HFF-Myc (cell line): ENCODE results near the gene KLHDC4.

Source experiments
- DNase-seq: peaks from one replicate; pipeline ENCODE4 v3.0.0-alpha.2; 2011; ENCODE audit warnings: low read depth; ENCODE audit errors: extremely low read depth
- H3K4me3 ChIP-seq: replicated peaks from 2 replicates; pipeline ENCODE4 v1.5.1; 2011; ENCODE audit warnings: low read depth, mild to moderate bottlenecking, control low read depth, low read length
- TF ChIP-seq, protein P1 (sequence below): IDR thresholded peaks from 2 replicates; pipeline ENCODE4 v1.5.1; 2012; ENCODE audit warnings: mild to moderate bottlenecking, low read depth, low read length, control low read depth; ENCODE audit errors: missing control alignments

KLHDC4 gene

DNA sequence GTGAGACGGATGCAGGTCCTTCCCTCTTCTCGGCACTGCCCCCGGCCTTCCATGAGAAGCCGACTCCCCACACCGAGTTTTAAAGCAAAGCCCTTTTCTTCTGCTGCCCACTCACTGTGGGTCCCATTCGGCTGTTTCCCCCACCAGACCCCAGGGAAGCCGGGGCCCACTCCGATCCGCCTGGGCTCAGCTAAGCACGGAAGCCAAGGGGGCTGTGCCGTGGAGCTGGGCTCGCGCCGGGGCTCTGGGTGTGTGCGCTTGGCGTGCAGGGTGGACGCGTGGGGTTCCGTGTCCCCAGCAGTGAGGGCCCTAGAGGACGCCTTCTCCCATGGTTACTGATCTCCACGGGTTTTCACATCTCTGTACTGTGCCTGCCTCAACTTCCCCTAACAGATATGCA lies 68.5 kb downstream of the KLHDC4 start:
- no peak overlapping the region for H3K4me3 ChIP-seq
- DNase-seq = no peak
- TF ChIP-seq, protein P1, sequence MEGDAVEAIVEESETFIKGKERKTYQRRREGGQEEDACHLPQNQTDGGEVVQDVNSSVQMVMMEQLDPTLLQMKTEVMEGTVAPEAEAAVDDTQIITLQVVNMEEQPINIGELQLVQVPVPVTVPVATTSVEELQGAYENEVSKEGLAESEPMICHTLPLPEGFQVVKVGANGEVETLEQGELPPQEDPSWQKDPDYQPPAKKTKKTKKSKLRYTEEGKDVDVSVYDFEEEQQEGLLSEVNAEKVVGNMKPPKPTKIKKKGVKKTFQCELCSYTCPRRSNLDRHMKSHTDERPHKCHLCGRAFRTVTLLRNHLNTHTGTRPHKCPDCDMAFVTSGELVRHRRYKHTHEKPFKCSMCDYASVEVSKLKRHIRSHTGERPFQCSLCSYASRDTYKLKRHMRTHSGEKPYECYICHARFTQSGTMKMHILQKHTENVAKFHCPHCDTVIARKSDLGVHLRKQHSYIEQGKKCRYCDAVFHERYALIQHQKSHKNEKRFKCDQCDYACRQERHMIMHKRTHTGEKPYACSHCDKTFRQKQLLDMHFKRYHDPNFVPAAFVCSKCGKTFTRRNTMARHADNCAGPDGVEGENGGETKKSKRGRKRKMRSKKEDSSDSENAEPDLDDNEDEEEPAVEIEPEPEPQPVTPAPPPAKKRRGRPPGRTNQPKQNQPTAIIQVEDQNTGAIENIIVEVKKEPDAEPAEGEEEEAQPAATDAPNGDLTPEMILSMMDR = no peak

DNA sequence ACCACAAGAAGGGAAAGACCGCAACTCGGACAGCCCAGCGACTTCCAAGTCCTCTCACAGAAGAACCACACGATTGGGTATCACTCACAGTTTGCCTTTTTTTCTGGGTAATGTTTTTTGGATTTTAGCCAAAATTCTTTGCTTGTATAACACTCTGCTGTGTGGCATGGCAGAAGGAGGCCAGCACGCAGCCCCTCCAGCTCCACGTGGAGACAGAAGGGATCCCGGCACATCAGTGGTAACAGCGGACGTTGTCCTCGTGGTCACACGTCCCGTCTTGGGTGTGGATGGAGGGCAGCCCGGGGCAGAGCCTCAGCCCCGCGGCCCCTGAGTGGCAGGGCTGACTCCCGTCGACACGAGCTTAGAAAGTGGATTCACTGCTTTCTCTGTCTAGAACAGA lies 69.1 kb downstream of the KLHDC4 start:
- DNase-seq = no peak
- TF ChIP-seq, protein P1 = no peak
- H3K4me3 ChIP-seq = no peak overlapping the region

DNA sequence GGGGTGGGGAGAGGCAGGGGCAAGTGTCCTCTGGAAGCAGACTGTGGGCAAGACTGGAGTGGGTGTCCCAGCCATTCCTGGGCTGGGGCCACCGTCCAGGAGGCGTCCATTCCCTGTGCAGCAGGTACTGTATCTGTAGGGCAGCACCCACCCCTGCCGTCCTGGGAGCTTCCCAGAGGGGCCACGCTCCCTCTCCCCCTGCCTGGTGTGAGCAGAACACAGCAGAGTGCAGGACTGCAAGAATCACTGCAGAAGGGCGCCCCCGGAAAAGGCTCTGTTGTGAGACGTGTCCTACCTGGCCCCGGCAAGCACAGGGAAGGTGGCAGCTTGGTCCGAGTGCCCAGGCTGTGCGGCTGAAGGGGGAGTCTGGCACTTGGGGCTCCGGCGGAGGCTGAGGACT lies 70.3 kb downstream of the KLHDC4 start:
- H3K4me3 ChIP-seq = no peak overlapping the region
- TF ChIP-seq, protein P1 = no peak
- no peak for DNase-seq

DNA sequence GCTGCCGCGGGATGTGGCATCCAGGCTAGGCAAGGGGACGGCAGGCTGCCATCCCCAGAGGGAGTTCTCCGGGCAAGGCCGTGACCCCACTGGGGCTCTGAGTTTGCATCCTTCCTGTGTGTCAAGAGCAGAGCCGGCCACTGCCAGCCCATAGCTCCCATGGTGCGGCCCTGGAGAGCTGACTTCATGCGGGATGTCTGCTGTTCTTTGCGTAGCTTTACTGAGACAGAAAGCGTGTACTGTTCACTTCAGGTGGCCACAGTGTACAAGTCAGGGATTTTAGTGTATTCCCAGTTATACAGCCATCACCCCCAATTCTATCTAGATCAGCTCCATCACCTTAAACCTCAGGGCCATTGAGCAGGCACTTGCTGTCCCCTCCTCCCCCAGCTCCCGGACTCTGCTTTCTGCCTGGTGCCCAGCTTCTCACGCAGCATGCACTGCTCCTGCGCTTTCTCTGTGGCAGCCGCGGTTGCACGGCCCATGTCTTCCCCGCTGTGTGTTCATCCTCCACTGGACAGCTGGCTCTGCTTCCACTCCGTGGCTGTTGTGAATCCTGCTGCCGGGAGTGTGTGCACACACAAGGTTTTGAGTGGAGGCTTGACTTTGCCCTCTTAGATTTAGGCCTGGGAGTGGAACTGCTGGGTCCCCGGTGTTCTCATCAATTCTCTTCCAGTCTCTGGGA lies 71.2 kb downstream of the KLHDC4 start:
- DNase-seq = no peak
- H3K4me3 ChIP-seq = no peak overlapping the region
- TF ChIP-seq, protein P1 = no peak

DNA sequence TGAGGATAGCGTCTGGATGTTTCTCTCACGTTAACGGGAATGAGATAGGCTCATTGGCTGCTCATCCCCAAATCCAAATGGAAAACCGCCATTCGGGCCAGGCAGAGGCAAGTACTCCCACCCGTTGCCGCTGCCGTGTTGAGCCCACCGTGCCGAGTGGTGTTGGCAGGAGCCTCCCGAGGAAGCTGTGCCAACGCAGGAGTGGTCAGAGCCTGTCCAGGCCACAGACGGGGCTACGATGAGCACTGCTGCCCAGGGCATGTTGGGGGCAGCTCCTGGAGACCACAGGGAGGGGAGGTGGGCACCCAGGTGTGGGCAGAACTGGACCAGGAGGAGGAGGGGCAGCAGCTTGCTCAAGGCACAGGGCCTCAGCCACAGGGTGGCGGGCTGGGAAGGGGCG lies 72.0 kb downstream of the KLHDC4 start:
- no peak overlapping the region for H3K4me3 ChIP-seq
- TF ChIP-seq, protein P1 = no peak
- DNase-seq = no peak

DNA sequence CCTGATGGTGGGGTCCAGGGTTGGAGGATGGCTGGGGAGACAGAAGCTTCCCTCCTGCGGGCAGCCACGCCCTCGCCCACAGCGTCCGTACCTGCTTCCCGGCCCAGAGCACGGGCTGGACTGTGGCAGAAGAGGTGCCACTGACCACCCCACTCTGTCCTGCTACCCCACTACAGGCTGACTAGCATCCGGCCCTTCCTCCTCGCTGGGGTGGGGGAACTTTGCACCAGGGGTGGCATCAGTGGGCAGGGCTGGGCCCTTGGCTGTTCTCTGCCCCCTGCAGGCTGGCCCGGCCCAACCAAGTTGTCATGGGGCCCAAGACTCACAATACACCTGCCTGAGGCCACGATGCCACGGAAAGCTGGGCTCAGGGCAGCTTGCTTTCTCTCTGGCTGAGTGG lies 73.0 kb downstream of the KLHDC4 start:
- no peak overlapping the region for H3K4me3 ChIP-seq
- TF ChIP-seq, protein P1 = no peak
- no peak for DNase-seq

DNA sequence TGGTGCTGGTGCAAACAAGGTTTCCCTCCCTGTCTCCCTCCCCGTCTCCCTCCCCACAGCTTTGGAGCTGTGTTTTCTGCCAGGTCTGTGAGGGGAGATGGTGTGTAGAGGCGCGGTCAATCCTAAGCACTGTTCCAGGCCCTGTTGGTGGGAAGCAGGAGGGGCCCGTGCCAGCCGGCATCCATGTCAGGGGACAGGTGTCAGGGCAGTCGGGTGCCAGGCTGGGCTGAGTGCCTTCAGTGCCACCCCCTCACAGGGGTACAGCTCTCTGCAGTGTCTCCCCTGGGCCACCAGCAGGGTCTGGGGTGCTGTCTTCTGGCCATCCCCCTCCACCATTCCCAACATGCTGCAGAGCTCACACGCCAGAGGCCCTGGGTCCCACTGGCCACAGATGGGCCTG lies 73.6 kb downstream of the KLHDC4 start:
- H3K4me3 ChIP-seq = no peak overlapping the region
- TF ChIP-seq, protein P1 = no peak
- no peak for DNase-seq
